Posterior cingulate gyrus (tissue), 11 donors: Measurements from ENCODE around the gene FAM149B1.
"Not testable (repeated sequence)": the region's sequence is repeated elsewhere in the genome, so short reads cannot be mapped to it uniquely, and the experiment has no call there.

Experiments
- DNase-seq, 10 donors: peaks; one replicate each; pipeline versions ENCODE4 v3.0.0 to v3.0.0-alpha.2; 2020 to 2021; ENCODE audit warnings: mixed read lengths in 3 of 10
- intact Hi-C: fragments of 100-400 bp; cut with DNase I; formaldehyde crosslinking; loops from one replicate; pipeline ENCODE4 v1.15.1; 2023

FAM149B1 gene

DNA sequence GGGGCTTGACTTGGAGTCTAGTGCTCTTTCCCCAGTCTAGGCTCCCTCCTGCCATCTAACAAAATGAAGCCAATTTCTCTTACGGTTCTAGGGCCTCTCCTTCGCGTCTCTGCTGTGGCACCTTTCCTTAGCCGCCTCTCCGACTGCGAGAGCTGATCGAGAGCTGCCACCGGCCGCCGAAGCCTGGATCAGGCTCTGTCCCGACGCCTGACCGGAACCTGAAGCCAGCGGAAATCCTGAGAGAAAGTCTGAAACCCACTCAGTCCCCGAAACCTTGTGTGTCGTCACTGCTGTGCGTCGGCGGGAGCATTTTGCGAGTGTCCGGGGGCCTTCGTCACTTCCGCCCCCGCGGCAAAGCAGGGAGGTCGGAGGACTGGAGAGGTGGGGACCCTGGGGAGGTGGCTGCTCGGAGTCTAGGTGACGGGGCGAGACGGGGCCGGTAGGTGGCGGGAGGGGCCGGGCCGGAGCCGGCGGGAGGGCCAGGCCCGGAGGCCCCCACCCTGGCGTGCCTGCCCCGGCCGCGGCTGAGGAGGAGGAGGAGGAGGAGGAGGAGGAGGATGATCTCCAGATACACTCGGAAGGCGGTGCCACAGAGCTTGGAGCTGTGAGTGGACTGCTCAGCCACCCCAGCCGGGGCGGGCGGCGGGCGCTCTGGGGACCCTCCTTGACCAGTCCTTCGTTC lies at the start of gene FAM149B1, which contains the start of gene ECD:
TSS of gene FAM149B1 (plus strand) at position 337 of the 682 bp plus-strand sequence. CDS start at position 558, 221 bp downstream.
TSS of gene ECD (minus strand) at position 226 of the 682 bp plus-strand sequence. CDS start 4,071 bp downstream, outside the sequence.
- intact Hi-C loops, result loop anchor here (5.0 to 10.0 kb wide), 2 partner anchors 79 to 803 kb away; partner anchors contain the start of gene DNAJC9
- peak; percentile 87 to 99 (median 94) for DNase-seq

GRCh38 chr10:73119457-73119856 lies 48.5 kb upstream of the FAM149B1 start:
- intact Hi-C loops, result no loop called here
- DNase-seq, result no peak

DNA sequence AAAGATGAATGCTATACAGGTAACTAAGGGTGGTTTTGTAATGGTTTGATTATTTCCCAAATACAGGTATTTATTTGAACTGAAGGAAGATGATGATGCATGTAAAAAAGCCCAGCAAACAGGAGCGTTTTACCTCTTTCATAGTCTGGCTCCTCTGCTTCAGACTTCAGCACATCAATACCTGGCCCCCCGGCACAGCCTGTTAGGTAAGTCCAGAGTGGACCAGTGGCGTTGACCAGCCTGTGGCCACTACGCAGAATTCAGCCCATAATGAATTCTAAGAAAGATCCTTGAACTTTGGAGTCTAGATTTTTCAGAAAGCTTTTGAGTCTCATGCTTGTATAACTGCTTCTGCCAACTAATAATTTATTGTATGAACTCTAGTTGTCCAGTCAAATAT lies 48.0 kb upstream of the FAM149B1 start:
- intact Hi-C loops, result no loop called here
- no peak for DNase-seq

DNA sequence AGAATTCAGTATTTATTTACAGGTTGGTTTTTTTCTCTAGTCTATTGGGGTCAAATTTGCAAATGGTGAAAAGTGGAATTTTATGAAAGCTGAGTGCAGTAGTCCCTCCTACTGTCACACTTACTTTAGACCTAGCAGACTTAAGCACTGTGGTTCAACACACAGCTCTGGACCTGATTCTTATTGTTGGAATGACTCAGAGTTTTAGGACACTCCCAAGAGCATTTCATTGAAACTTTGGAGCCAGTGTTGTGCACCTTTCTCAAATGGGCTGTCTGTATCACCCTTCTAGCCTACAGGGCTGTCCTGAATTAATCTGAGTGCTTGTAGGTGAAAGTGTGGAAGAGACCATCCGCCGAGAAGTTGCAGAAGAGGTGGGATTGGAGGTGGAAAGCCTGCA lies 41.6 kb upstream of the FAM149B1 start:
- intact Hi-C loops, result no loop called here
- DNase-seq, result no peak

GRCh38 chr10:73131301-73131700 lies 36.6 kb upstream of the FAM149B1 start:
- intact Hi-C loops, result no loop called here

GRCh38 chr10:73131913-73132686 lies 35.8 kb upstream of the FAM149B1 start:
- DNase-seq, result no peak
- intact Hi-C loops, result no loop called here

More at GRCh38 chr10:73131301-73131700, 36.6 kb upstream of the FAM149B1 start:
- no peak for DNase-seq

GRCh38 chr10:73134727-73135126 lies 33.2 kb upstream of the FAM149B1 start:
- intact Hi-C loops, result no loop called here
- no peak for DNase-seq

- intact Hi-C loops, result no loop called here
- DNase-seq, result no peak
Measured at GRCh38 chr10:73136627-73137026, 31.3 kb upstream of the FAM149B1 start.

GRCh38 chr10:73139251-73139650 lies 28.7 kb upstream of the FAM149B1 start:
- intact Hi-C loops, result no loop called here
- no peak for DNase-seq

DNA sequence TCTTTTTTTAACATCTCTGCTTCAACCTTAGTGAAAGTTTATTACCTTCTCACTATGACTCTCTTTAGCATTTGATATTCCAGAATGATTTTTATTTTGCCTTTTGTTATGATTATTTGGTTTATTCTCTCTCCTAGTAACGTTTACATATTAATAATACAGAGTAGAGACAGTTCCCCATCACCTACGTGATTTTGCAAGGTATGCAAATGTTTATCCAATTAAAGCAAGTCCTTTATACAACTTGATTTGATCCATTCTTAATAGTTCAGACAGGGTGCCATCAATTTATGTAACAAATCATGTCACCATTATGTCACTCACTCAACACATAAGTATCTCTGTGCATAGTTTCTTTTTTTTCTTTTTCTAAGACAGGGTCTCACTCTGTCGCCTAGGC lies 26.3 kb upstream of the FAM149B1 start:
- intact Hi-C loops, result no loop called here

GRCh38 chr10:73150633-73151413 lies 17.1 kb upstream of the FAM149B1 start:
- intact Hi-C loops, DNase-seq: not testable (repeated sequence)

More for the DNA sequence above, 26.3 kb upstream of the FAM149B1 start:
- no peak for DNase-seq

DNA sequence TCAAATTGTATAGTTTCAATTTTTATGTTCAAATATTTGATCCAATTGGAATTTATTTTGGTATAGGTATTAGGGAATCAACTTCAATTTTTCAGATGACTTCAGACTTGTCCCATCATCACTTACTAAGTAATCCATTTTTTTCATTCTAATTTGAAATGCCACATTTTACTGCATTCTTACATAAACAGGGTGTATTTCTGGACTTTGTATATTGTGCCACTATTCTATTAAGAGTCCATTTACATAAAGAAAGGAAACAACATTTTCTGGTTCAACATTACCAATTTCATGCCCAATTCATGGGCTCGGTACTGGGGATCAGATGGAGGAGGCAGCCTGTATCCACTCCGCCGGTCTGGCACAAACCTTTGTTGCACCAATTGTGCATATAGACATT lies 15.9 kb upstream of the FAM149B1 start:
- intact Hi-C loops, result no loop called here

DNA sequence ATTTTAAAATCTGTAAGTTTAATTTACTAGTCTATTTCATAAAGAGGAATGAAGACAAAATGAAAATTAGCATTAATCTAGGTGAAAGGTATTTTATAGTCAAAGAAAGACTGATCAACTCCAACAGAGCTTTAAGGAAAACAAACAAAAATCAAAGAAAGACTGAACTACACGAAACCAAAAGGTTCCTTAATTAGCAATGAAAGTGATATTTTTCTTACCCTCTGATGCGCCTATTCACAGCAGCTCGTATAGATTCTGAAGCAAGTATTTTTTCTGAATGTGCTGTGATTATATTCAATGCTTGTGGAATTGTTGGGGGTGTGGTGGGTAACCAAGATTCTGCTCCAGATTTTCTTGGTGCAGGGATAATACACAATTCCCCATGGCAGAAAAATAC lies 11.9 kb upstream of the FAM149B1 start:
- DNase-seq, result no peak
- intact Hi-C loops, result no loop called here

More for the DNA sequence above, 15.9 kb upstream of the FAM149B1 start:
- DNase-seq, result no peak

DNA sequence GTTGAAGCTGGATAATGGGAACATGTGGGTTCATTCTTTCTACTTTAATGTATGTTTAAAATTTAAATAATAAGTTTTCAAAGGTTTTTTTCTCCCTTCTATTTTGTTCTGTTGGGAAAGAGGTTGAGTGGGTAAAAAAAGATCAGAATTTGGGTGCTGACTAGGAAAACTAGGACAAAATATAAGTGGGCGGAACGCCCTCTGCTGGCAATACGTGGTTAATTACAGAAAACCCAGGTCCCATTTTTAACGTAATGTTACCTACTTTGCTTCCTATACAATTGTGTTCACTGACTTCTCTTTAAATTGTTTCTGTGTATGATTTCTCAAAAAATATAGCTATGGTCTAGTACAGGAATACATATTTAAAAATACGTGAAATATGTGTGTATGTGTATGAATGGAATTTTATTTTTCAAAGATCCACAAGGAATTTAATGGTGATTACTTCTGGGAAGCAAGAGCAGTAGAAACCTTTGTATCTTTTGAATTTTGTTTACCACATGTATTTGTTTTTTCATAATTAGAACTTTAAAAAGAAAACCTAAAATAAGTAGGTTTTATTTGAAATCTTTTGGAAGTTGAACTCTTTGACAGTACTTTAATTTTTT lies 8.8 kb upstream of the FAM149B1 start:
- intact Hi-C loops, result loop anchor here (1.0 kb wide), 1 partner anchor 62 kb away; no protein-coding TSS in a partner anchor

DNA sequence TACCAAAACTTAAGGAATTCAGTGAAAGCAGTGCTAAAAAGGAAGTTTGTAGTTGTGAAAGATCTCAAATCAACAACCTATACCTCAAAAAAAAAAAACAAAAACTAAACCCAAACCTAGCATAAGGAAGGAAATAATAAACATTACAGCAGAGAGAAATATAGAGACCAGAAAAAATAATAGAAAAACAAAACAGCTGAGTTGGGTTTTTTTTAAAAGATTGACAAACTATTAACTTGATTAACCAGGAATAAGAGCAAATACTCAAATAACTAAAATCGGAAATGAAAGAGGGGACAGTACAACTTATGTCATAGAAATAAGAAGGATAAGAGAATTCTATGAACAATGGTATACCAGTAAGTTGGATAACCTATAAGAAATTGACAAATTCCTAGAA lies 6.8 kb upstream of the FAM149B1 start:
- DNase-seq, result no peak
- intact Hi-C loops, result loop anchor here (10.0 kb wide), 1 partner anchor 796 kb away; no protein-coding TSS in a partner anchor

More for the DNA sequence above, 8.8 kb upstream of the FAM149B1 start:
- peak in 7 of 10 donors; percentile 37 to 85 (median 63) for DNase-seq

GRCh38 chr10:73161662-73162061 lies 6.3 kb upstream of the FAM149B1 start:
- intact Hi-C loops, result loop anchor here (10.0 kb wide), 1 partner anchor 797 kb away; no protein-coding TSS in a partner anchor
- no peak for DNase-seq

DNA sequence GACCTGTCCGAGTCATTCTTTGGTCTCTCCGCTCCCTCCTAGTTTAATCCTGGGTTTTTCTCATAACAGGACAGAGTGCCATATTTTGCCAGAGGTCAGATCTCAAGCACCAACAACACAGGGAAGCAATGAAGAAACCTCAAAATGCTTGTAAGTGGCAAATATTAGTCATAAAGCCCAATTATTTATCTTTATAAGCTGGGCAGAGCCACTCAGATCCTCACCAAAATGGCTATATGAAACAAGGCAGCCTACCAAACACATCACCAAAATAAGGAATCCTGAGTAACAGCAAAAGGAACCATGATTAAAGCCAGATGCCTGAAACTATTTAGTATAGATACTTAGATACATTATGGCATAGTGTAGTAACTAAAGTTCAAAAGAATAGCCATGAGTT lies 4.8 kb upstream of the FAM149B1 start:
- DNase-seq, result no peak
- intact Hi-C loops, result loop anchor here (10.0 kb wide), 1 partner anchor 798 kb away; no protein-coding TSS in a partner anchor

- intact Hi-C loops, result loop anchor here (5.0 to 10.0 kb wide), 2 partner anchors 80 to 802 kb away; partner anchors contain the start of gene DNAJC9
- DNase-seq, result no peak
Measured at GRCh38 chr10:73166972-73167371, 947 bp upstream of the FAM149B1 start.

- DNase-seq, result no peak
- intact Hi-C loops, result loop anchor here (5.0 to 10.0 kb wide), 2 partner anchors 80 to 803 kb away; partner anchors contain the start of gene DNAJC9
Measured at GRCh38 chr10:73167458-73167782, 499 bp upstream of the FAM149B1 start.

DNA sequence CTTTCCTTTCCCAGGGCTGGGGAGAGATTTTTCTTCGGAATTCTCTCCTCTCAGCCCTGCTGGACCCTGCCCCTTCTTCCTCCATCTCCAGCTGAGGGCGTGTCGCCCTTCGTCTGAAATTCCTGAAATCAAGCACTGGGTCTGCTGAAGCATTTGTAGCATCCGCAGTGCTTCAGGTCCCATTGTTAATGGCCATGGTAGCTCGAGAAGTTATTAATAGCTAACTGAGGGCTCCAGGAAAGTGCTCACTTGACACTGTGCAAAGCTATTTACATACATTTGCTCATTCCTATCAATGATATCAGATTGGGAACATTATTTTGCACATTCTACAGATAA lies 515 bp downstream of the FAM149B1 start:
- DNase-seq, result no peak
- intact Hi-C loops, result loop anchor here (5.0 to 10.0 kb wide), 2 partner anchors 79 to 804 kb away; partner anchors contain the start of gene DNAJC9
